Sigmoid colon (tissue), 7 donors: Measurements from ENCODE around the gene GSE1. TPM values are rescaled to one million over a fixed set of nuclear protein-coding genes. Genes with fewer than 3 reads are reported as not detected.

Experiments used
- DNase-seq: peaks from one replicate; pipeline ENCODE4 v3.0.0-alpha.2; 2019
- H3K27ac ChIP-seq, 4 donors: fragments of 200-600 bp; sonication (generic); one replicate each; pipeline ENCODE4 v1.5.1; 2016 to 2019; ENCODE audit warnings: mild to moderate bottlenecking in 1 of 4
- H3K27me3 ChIP-seq, 3 donors: fragments of 200-600 bp; sonication (generic); one replicate each; pipeline ENCODE4 v1.5.1; 2019; ENCODE audit warnings: mild to moderate bottlenecking in 1 of 3
- H3K36me3 ChIP-seq, 4 donors: fragments of 200-600 bp; sonication (generic); one replicate each; pipeline ENCODE4 v1.5.1; 2016 to 2019
- H3K4me1 ChIP-seq, 4 donors: fragments of 200-600 bp; sonication (generic); one replicate each; pipeline ENCODE4 v1.5.1; 2017 to 2019
- H3K4me3 ChIP-seq, 4 donors: fragments of 200-600 bp; sonication (generic); one replicate each; pipeline ENCODE4 v1.5.1; 2017 to 2019; ENCODE audit warnings: mild to moderate bottlenecking in 2 of 4, moderate library complexity in 1 of 4
- H3K9me3 ChIP-seq, 4 donors: fragments of 200-600 bp in 3 of 4; sonication (generic) in 3 of 4; one replicate each; pipeline versions ENCODE4 v1.5.1 to v1.6.1; 2013 to 2019
- EP300 ChIP-seq, 4 donors: sonication (generic); formaldehyde crosslinking; IDR thresholded peaks; one replicate each; pipeline ENCODE4 v1.6.1; 2017; ENCODE audit warnings: antibody characterized with exemption in 4 of 4
- POLR2A ChIP-seq, 2 donors: fragments of 450-650 bp; IDR thresholded peaks; one replicate each; pipeline ENCODE4 v1.6.1; 2016; ENCODE audit warnings: antibody characterized with exemption in 2 of 2, mild to moderate bottlenecking in 2 of 2, moderate library complexity in 2 of 2
- POLR2AphosphoS5 ChIP-seq, 4 donors: sonication (generic); formaldehyde crosslinking; IDR thresholded peaks; one replicate each; pipeline ENCODE4 v1.6.1; 2017; ENCODE audit warnings: antibody characterized with exemption in 4 of 4
- WGBS, 2 donors: extraction: QIAGEN DNeasy Blood & Tissue Kit; methylation state at CpG; one replicate each; pipeline ENCODE4 v1.1.7; 2013; 5-methylcytosine and 5-hydroxymethylcytosine counted together
- intact Hi-C: fragments of 100-400 bp; cut with DNase I; formaldehyde crosslinking; loops from one replicate; pipeline ENCODE4 v1.15.1; 2023
- polyA plus RNA-seq, 3 donors: library from polyadenylated mRNA; stranded (reverse); fragments of 200-250 nt; gene quantifications; one replicate each; pipeline ENCODE4 v1.2.3, GENCODE V29; 2013
- total RNA-seq, 4 donors: library from RNA; depleted of rRNA; stranded (reverse); fragments of >200 nt; gene quantifications; one replicate each; pipeline ENCODE4 v1.1.0, GENCODE V29; 2016
- TF ChIP-seq, protein P1 (sequence below), 4 experiments: fragments of 450-650 bp in 3 of 4; fragments of 200-600 bp in 1 of 4; IDR thresholded peaks; one replicate each; pipeline ENCODE4 v1.5.1; 2016 to 2019; ENCODE audit warnings: antibody characterized with exemption in 4 of 4, mild to moderate bottlenecking in 3 of 4, moderate library complexity in 2 of 4
- donor health status: healthy with polysubstance abuse.
- donor health status: Bipolar disorder and iron deficiency.
- donor health status: healthy.

The GSE1 gene
- total and polyA plus RNA-seq, 7 donors, result 12.0 to 76.7 (median 42.5) TPM

DNA sequence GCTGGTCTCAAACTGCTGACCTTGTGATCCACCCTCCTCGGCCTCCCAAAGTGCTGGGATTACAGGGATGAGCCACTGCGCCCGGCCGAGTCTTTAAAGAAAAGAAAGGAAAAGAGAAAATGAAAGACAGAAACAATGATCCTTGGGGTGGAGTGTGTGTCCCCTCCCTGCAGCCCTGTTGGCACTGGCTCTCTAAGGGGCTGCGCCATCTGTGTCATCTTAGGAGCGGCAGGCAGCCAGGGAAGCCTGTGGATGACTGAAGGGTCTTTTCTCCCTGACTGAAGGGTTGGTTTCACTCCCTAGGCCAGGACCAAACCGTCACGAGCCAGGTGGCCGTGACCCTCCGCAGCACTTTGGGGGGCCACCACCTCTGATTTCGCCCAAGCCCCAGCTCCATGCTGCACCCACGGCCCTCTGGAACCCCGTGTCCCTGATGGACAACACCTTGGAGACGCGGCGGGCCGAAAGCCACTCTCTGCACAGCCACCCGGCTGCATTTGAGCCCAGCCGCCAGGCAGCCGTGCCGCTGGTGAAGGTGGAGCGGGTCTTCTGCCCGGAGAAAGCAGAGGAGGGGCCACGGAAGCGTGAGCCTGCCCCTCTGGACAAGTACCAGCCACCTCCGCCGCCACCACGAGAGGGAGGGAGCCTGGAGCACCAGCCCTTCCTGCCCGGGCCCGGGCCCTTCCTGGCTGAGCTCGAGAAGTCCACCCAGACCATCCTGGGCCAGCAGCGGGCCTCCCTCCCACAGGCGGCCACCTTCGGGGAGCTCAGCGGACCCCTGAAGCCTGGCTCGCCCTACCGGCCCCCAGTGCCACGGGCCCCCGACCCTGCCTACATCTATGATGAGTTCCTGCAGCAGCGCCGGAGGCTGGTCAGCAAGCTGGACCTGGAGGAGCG lies 48.0 kb downstream of the GSE1 start:
- 93 to 94% methylated on average over 42 of the region's 42 CpGs for WGBS, 2 donors
- intact Hi-C loops, result no loop called here

DNA sequence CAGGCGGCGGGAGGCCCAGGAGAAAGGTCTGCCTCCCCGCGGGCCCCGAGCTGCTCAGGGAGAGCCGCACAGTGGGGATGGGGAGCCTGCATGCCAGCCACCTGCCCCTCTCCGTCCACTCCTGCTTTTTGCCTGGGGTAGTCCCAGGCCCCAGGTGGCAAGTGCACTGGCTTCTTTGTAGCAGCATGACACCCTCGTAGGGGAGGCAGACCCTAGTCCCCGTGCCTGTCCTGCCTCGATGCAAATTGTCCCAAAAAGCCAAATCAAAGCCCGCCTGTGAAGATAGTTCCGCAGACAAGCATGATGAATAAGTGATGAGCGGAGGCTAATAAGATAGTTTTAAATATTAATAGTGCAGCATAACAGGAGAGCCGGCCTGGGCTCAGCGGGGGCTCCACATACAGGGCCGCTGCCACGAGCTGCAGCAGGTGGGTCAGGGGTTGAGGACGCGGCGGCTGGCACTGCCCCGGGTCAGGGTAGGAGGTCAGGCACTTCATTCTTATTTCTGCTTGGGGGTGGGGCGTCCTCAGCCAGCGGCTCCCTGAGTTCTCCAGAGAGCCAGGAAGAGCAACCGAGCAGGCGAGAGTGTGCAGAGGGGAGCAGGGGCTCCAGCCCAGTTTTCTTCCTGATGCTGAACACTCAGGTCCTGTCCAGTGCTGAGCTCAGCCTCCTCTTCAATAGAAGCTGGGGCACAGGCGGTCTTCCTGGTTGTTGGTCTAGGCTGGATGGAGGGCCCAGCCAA lies 48.8 kb downstream of the GSE1 start:
- 94% methylated on average over 26 of the region's 26 CpGs for WGBS, 2 donors
- Histone ChIP-seq H3K9me3 (no peaks in the 10 kb centered on the region), H3K27me3 (no peaks in the 10 kb centered on the region), H3K36me3 (peaks cover 58 to 93% (median 73%) of the 10 kb centered on the region in 4 donors), H3K4me3 (no peak overlapping the region), H3K27ac (no peak overlapping the region), H3K4me1 (peaks cover 0 to 11% (median 9%) of the 10 kb centered on the region in 4 donors)
- TF ChIP-seq POLR2AphosphoS5 (IDR thresholded peaks at IDR 0.05) (no peak), EP300 (IDR thresholded peaks at IDR 0.05) (no peak), POLR2A (IDR thresholded peaks at IDR 0.05) (no peak)
- TF ChIP-seq, protein P1, sequence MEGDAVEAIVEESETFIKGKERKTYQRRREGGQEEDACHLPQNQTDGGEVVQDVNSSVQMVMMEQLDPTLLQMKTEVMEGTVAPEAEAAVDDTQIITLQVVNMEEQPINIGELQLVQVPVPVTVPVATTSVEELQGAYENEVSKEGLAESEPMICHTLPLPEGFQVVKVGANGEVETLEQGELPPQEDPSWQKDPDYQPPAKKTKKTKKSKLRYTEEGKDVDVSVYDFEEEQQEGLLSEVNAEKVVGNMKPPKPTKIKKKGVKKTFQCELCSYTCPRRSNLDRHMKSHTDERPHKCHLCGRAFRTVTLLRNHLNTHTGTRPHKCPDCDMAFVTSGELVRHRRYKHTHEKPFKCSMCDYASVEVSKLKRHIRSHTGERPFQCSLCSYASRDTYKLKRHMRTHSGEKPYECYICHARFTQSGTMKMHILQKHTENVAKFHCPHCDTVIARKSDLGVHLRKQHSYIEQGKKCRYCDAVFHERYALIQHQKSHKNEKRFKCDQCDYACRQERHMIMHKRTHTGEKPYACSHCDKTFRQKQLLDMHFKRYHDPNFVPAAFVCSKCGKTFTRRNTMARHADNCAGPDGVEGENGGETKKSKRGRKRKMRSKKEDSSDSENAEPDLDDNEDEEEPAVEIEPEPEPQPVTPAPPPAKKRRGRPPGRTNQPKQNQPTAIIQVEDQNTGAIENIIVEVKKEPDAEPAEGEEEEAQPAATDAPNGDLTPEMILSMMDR (IDR thresholded peaks at IDR 0.05), result no peak
- intact Hi-C loops, result no loop called here
- peak; percentile 61 for DNase-seq

More for the DNA sequence above, 48.0 kb downstream of the GSE1 start:
- Histone ChIP-seq H3K27ac (no peak overlapping the region), H3K4me3 (no peak overlapping the region), H3K27me3 (no peaks in the 10 kb centered on the region), H3K9me3 (no peaks in the 10 kb centered on the region), H3K4me1 (peaks cover 0 to 11% (median 9%) of the 10 kb centered on the region in 4 donors), H3K36me3 (peaks cover 56 to 93% (median 72%) of the 10 kb centered on the region in 4 donors)
- TF ChIP-seq POLR2AphosphoS5 (IDR thresholded peaks at IDR 0.05), result no peak
- no peak for TF ChIP-seq POLR2A (IDR thresholded peaks at IDR 0.05)
- TF ChIP-seq, protein P1 (IDR thresholded peaks at IDR 0.05), result no peak
- TF ChIP-seq EP300 (IDR thresholded peaks at IDR 0.05), result no peak
- peak; percentile 58 for DNase-seq

DNA sequence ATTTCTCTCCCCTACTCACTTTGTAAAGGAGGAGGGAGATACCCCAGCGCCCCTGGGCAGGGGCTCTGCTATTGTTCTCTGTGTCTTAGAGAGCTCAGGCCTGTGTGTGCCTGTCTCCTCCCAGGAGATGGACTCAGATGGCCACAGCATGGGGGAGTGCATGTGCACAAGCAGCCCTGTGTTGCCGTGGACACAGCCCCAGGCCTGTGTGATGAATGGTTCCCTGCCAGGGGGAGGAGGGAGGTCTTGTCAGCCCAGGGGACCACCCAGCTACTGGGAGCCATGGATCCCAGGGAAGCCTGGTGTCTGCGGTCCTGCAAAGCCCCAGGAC lies 49.3 kb downstream of the GSE1 start:
- peak; percentile 45 for DNase-seq
- Histone ChIP-seq H3K4me1 (peaks cover 0 to 11% (median 9%) of the 10 kb centered on the region in 4 donors), H3K4me3 (no peak overlapping the region), H3K27ac (no peak overlapping the region), H3K9me3 (no peaks in the 10 kb centered on the region), H3K36me3 (peaks cover 55 to 93% (median 72%) of the 10 kb centered on the region in 4 donors), H3K27me3 (no peaks in the 10 kb centered on the region)
- 88 to 90% methylated on average over 3 of the region's 3 CpGs for WGBS, 2 donors
- TF ChIP-seq EP300 (IDR thresholded peaks at IDR 0.05) (no peak), POLR2AphosphoS5 (IDR thresholded peaks at IDR 0.05) (no peak), POLR2A (IDR thresholded peaks at IDR 0.05) (no peak)
- TF ChIP-seq, protein P1 (IDR thresholded peaks at IDR 0.05), result no peak
- intact Hi-C loops, result no loop called here

DNA sequence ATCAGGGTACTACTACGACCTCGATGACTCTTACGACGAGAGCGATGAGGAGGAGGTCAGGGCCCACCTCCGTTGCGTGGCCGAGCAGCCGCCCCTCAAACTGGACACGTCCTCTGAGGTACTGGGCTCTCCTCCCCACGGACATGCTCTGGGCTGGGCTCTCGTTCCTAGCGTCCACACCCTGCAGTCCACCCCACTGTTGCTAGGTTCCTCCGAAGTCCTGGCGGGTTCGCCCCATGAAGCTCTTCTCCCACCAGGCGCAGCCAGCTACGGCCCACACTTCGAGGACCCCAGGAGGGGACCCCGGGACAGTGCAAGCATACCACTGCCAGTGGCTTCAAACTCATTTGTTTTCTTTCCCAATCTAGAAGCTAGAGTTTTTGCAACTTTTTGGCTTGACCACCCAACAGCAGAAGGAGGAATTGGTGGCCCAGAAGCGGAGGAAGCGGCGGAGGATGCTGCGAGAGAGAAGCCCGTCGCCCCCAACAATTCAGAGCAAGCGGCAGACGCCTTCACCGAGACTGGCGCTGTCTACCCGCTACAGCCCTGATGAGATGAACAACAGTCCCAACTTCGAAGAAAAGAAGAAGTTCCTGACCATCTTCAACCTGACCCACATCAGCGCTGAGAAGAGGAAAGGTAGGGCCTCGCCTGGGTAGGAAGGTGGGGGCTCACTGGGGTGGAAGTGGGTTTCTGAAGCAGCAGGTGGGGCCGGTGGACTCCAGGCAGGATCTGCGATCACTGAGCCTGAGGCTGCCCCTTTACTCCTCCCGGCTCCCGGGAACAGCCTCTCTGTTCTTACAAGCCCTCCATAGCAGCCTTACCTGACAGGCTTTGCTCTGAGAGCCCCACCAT lies 50.1 kb downstream of the GSE1 start:
- H3K27ac ChIP-seq, result peak overlapping the region in 3 of 4 donors; percentile 30 to 62 (median 40)
- intact Hi-C loops, result no loop called here
- H3K27me3 ChIP-seq, result no peaks in the 10 kb centered on the region
- peaks cover 0 to 11% (median 9%) of the 10 kb centered on the region in 4 donors for H3K4me1 ChIP-seq
- peaks cover 54 to 93% (median 69%) of the 10 kb centered on the region in 4 donors for H3K36me3 ChIP-seq
- peak; percentile 56 for DNase-seq
- WGBS, 2 donors, result 94% methylated on average over 38 of the region's 38 CpGs
- TF ChIP-seq EP300 (IDR thresholded peaks at IDR 0.05) (no peak), POLR2AphosphoS5 (IDR thresholded peaks at IDR 0.05) (no peak), POLR2A (IDR thresholded peaks at IDR 0.05) (no peak)
- TF ChIP-seq, protein P1 (IDR thresholded peaks at IDR 0.05), result no peak
- no peaks in the 10 kb centered on the region for H3K9me3 ChIP-seq
- H3K4me3 ChIP-seq, result no peak overlapping the region
